UCSD-AML1 (cell line): ENCODE data around the gene SUPT4H1.
"Not testable (repeated sequence)": the region's sequence is repeated elsewhere in the genome, so short reads cannot be mapped to it uniquely, and the experiment has no call there.

ENCODE experiments used
- DNase-seq: peaks from one replicate; lab custom pipeline; 2025; ENCODE audit not compliant: unreplicated experiment; lab: John Stamatoyannopoulos, UW

Gene SUPT4H1

GRCh38 chr17:58351831-58352595, at the start of gene SUPT4H1:
Gene SUPT4H1 (minus strand): TSS chr17:58352201. CDS start chr17:58352135, 66 bp downstream.
- DNase-seq: peak; percentile 93

- no peak for DNase-seq
Observed at GRCh38 chr17:58401287-58401686, 49.3 kb upstream of the SUPT4H1 start.

GRCh38 chr17:58400826-58401225, 48.8 kb upstream of the SUPT4H1 start:
- no peak for DNase-seq

- no peak for DNase-seq
Observed at GRCh38 chr17:58399974-58400373, 48.0 kb upstream of the SUPT4H1 start.

- no peak for DNase-seq
Observed at GRCh38 chr17:58398574-58399266, 46.7 kb upstream of the SUPT4H1 start.

- DNase-seq: not testable (repeated sequence)
Observed at GRCh38 chr17:58397421-58397820, 45.4 kb upstream of the SUPT4H1 start.

GRCh38 chr17:58396173-58396572, 44.2 kb upstream of the SUPT4H1 start:
- DNase-seq: no peak

- no peak for DNase-seq
Observed at GRCh38 chr17:58394534-58395223, 42.7 kb upstream of the SUPT4H1 start.

- no peak for DNase-seq
Observed at GRCh38 chr17:58391302-58391984, 39.4 kb upstream of the SUPT4H1 start.

GRCh38 chr17:58390884-58391283, 38.9 kb upstream of the SUPT4H1 start:
- no peak for DNase-seq

GRCh38 chr17:58388302-58389190, 36.5 kb upstream of the SUPT4H1 start:
- no peak for DNase-seq

- no peak for DNase-seq
Observed at GRCh38 chr17:58387834-58388233, 35.8 kb upstream of the SUPT4H1 start.

GRCh38 chr17:58386708-58387107, 34.7 kb upstream of the SUPT4H1 start:
- no peak for DNase-seq

GRCh38 chr17:58385359-58385899, 33.4 kb upstream of the SUPT4H1 start:
- DNase-seq: no peak

- DNase-seq: no peak
Observed at GRCh38 chr17:58384897-58385296, 32.9 kb upstream of the SUPT4H1 start.

- no peak for DNase-seq
Observed at GRCh38 chr17:58383892-58384462, 32.0 kb upstream of the SUPT4H1 start.

GRCh38 chr17:58382872-58383242, 30.9 kb upstream of the SUPT4H1 start:
- no peak for DNase-seq

GRCh38 chr17:58382108-58382871, 30.3 kb upstream of the SUPT4H1 start:
- no peak for DNase-seq
